Lower lobe of right lung (tissue), 2 donors: ENCODE results near the gene ZNF646. TPM values are rescaled to one million over a fixed set of nuclear protein-coding genes. Genes with fewer than 3 reads are reported as not detected.
"Not testable (repeated sequence)": the region's sequence is repeated elsewhere in the genome, so short reads cannot be mapped to it uniquely, and the experiment has no call there.

Experiments used
- ATAC-seq, 2 donors: fragments of 200-7000 bp; cut with Tn5 transposase; one replicate each; pipeline ENCODE4 v1.9.1; 2020 to 2022; ENCODE audit warnings: mild to moderate bottlenecking in 2 of 2, moderate library complexity in 2 of 2
- DNase-seq: peaks from one replicate; pipeline ENCODE4 v3.0.0-alpha.2; 2020
- H3K27ac ChIP-seq: fragments of 200-600 bp; one replicate; pipeline ENCODE4 v1.8.0; 2022
- H3K27me3 ChIP-seq: fragments of 200-600 bp; one replicate; pipeline ENCODE4 v1.8.0; 2022; ENCODE audit warnings: low read depth
- H3K36me3 ChIP-seq: fragments of 200-600 bp; one replicate; pipeline ENCODE4 v1.8.0; 2022; ENCODE audit warnings: mild to moderate bottlenecking
- H3K4me1 ChIP-seq: fragments of 200-600 bp; one replicate; pipeline ENCODE4 v1.8.0; 2022
- H3K4me3 ChIP-seq: fragments of 200-600 bp; one replicate; pipeline ENCODE4 v1.8.0; 2022; ENCODE audit warnings: mild to moderate bottlenecking
- H3K9me3 ChIP-seq: fragments of 200-600 bp; one replicate; pipeline ENCODE4 v1.8.0; 2022
- intact Hi-C: fragments of 100-400 bp; cut with DNase I; formaldehyde crosslinking; loops from one replicate; pipeline ENCODE4 v1.11.0; 2022
- total RNA-seq: library from RNA; stranded (reverse); fragmentation: NEBNext Ultra II Directional; extraction: Animal tissue kit (Norgen Biotek cat#: 25700); gene quantifications from one replicate; pipeline ENCODE4 v1.2.1, GENCODE V29; 2021
- TF ChIP-seq, protein P1 (sequence below): fragments of 200-600 bp; IDR thresholded peaks from one replicate; pipeline ENCODE4 v1.8.0; 2022; ENCODE audit warnings: antibody characterized with exemption, mild to moderate bottlenecking
- donor health status: DM: no; HTN: yes; CAD: no; lungs with severe emphysema.

Gene ZNF646
- total RNA-seq, 1 donor from 2014 or later, result 23.1 TPM

DNA sequence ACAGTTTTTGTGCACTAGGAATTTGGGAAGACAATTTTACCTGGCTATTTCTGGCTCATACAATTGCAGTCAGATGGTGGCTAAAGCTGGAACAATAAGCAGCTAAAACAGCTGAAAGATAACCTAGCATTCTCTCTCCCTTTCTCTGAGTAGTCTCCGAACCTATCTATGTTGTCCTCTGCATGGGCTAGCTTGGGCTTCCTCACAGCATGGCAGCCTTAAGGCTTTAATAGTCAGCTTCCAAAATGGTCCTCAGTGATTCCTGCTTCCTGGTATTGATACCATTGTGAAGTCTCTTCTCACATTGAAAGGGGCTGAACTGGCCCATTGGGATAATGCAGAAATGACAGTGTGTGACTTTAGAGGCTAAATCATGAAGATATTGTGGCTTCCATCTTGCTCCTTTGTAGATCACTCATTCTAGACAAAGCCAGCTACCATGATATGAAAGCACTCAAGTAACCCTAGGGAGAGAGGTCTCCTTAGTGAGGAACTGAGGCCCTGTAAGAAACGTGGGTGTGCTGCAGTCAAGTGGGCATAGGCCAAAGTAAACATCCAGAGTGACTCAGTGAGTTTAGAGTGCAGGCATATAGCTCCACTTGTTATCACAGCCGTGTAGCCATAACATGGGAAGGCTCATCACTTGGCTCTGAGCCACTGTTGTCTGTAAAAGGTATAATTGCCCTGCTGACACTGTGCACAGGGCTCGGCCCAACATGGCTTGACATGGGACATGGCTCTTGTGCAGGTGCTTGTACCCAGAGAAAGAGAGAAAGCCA is 25.8 kb downstream of the ZNF646 start:
- no peaks in the 10 kb centered on the region for H3K36me3 ChIP-seq
- no peaks in the 10 kb centered on the region for H3K9me3 ChIP-seq
- H3K4me3 ChIP-seq, result no peak overlapping the region
- ATAC-seq (no peak), DNase-seq (no peak)
- H3K4me1 ChIP-seq, result peaks cover 12% of the 10 kb centered on the region
- H3K27me3 ChIP-seq, result no peaks in the 10 kb centered on the region
- TF ChIP-seq, protein P1, sequence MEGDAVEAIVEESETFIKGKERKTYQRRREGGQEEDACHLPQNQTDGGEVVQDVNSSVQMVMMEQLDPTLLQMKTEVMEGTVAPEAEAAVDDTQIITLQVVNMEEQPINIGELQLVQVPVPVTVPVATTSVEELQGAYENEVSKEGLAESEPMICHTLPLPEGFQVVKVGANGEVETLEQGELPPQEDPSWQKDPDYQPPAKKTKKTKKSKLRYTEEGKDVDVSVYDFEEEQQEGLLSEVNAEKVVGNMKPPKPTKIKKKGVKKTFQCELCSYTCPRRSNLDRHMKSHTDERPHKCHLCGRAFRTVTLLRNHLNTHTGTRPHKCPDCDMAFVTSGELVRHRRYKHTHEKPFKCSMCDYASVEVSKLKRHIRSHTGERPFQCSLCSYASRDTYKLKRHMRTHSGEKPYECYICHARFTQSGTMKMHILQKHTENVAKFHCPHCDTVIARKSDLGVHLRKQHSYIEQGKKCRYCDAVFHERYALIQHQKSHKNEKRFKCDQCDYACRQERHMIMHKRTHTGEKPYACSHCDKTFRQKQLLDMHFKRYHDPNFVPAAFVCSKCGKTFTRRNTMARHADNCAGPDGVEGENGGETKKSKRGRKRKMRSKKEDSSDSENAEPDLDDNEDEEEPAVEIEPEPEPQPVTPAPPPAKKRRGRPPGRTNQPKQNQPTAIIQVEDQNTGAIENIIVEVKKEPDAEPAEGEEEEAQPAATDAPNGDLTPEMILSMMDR, result no peak
- intact Hi-C loops, result no loop called here
- no peak overlapping the region for H3K27ac ChIP-seq

DNA sequence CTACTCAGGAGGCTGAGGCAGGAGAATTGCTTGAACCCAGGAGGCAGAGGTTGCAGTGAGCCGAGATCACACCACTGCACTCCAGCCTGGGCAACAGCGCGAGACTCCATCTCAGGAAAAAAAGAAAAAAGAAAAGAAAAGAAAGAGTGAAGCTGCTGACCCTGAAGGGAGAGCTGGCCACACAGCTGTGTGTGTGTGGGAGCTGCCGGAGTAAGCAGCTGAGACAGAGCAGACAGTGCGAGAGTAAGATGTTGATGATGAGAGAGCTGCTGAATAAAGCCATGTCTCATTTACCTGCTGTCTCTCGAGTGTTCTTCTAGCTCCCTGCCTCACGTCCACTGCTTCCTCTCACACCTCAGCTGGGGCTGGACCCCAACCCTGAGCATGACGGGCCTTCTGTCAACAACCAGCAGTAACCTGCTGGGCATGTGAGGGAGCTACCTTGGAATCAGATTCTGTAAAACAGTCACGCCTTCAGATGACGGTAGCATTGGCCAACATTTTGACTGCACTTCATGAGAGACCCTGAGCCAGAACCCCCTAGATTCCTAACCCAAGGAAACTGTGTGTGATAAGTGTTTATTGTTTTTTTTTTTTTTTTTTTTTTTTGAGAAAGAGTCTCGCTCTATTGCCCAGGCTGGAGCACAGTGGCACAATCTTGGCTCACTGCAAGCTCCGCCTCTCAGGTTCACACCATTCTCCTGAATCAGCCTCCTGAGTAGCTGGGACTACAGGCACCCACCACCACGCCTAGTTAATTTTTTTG is 26.8 kb downstream of the ZNF646 start:
- H3K36me3 ChIP-seq, result not testable (repeated sequence)

DNA sequence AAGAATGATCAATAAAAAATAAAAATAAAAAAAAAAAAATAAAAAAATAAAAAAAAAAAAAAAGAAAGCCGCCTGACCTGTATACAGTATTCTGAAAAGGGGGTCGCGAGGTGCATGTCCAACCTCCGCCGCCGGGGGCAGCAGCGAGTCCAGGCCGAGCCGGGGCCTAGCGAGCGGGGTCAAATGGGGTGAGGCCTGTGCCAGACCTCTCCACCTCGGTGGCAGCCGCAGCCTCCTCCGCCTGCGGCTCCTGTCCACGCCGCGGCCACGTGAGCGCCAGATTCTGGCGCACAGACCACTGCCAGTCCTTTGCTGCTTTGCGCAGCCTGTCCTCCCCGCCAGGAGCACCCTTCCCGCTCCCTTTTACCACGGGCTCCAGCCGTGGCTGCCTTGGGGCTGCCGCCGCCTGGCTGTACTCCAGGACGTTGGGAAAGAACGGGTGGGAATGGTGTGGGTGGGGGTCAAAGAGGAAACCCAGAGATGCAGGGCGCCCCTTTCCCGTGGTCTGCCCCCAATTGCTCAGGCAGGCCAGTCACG is 31.5 kb downstream of the ZNF646 start:
- peak overlapping the region; percentile 73 for H3K27ac ChIP-seq
- ATAC-seq (peak; percentile 91 to 95), DNase-seq (peak; percentile 92)
- H3K4me1 ChIP-seq, result peaks cover 20% of the 10 kb centered on the region
- peak overlapping the region; percentile 39 for H3K4me3 ChIP-seq
- H3K36me3 ChIP-seq, result peaks cover 15% of the 10 kb centered on the region
- H3K27me3 ChIP-seq, result no peaks in the 10 kb centered on the region
- no peaks in the 10 kb centered on the region for H3K9me3 ChIP-seq
- intact Hi-C loops, result no loop called here
- TF ChIP-seq, protein P1, result peak; percentile 82

More for the DNA sequence above, 26.8 kb downstream of the ZNF646 start:
- H3K4me3 ChIP-seq, H3K27me3 ChIP-seq, ATAC-seq, H3K9me3 ChIP-seq, DNase-seq, H3K4me1 ChIP-seq, H3K27ac ChIP-seq, intact Hi-C loops: not testable (repeated sequence)

DNA sequence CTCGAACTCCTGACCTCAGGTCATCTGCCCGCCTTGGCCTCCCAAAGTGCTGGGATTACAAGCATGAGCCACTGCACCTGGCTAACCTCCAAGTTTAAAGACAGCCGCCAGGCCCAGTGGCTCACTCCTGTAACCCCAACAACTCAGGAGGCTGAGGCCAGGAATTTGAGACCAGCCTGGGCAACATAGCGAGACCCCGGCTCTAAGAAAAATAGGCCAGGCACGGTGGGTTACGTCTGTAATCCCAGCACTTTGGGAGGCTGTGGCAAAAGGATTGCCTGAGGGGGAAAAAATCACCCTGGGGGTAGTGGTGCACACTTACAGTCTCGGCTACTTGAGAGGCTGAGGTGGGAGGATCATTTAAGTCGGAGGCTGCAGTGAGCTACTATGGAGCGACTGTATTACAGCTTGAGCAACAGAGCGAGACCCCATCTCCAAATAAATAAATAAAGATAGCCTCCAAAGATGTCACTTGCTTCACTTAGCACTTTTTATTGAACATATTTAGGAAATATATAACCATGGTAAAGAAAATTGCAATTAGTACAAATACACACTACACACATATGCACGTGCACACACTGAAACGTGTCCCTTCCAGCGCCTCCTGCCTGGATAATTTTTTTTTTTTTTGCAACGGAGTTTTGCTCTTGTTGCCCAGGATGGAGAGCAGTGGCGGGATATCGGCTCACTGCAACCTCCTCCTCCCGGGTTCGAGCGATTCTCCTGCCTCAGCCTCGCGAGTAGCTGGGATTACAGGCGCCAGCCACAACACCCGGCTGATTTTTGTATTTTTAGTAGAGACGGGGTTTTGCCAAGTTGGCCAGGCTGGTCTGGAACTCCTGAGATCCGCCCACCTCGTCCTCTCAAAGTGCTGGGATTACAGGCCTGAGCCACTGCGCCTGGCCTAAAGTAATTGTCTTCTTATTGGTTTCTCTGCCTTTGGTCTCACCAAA is 32.6 kb downstream of the ZNF646 start:
- H3K36me3 ChIP-seq, result peaks cover 25% of the 10 kb centered on the region
- H3K4me3 ChIP-seq, result no peak overlapping the region
- H3K9me3 ChIP-seq, result no peaks in the 10 kb centered on the region
- no peak for DNase-seq
- intact Hi-C loops, result no loop called here
- TF ChIP-seq, protein P1, result no peak
- H3K27ac ChIP-seq, result no peak overlapping the region
- H3K27me3 ChIP-seq, result no peaks in the 10 kb centered on the region
- peaks cover 20% of the 10 kb centered on the region for H3K4me1 ChIP-seq
- ATAC-seq, result no peak

DNA sequence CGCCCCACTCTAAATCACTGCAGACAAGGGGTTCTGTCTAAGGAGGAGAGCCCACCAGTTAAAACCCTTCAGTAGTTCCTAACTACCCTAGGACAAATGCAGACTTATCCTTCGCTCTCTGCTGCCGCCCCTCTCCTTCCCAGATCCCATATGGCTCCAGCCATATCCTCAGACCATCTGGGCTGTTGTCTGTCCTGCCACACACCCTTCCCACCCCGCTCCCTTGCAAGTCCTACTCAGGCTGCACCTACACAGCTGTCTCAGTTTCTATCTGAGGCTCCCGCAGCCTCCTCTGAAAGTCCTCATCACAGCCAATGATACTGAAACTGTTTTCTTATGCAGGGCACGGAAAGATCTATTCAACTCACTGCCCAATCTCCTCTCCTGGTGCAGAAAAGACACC is 33.2 kb downstream of the ZNF646 start:
- intact Hi-C loops, result no loop called here
- no peak for DNase-seq
- Histone ChIP-seq H3K4me3 (no peak overlapping the region), H3K4me1 (peaks cover 20% of the 10 kb centered on the region), H3K27ac (no peak overlapping the region), H3K27me3 (no peaks in the 10 kb centered on the region), H3K9me3 (no peaks in the 10 kb centered on the region), H3K36me3 (peaks cover 32% of the 10 kb centered on the region)
- no peak for ATAC-seq
- TF ChIP-seq, protein P1, result no peak
